Measurements from ENCODE around the gene TMEM106C.

GRCh38 chr12:47946413-47947323, 16.7 kb upstream of the TMEM106C start:
- TF ChIP-seq, protein P1, sequence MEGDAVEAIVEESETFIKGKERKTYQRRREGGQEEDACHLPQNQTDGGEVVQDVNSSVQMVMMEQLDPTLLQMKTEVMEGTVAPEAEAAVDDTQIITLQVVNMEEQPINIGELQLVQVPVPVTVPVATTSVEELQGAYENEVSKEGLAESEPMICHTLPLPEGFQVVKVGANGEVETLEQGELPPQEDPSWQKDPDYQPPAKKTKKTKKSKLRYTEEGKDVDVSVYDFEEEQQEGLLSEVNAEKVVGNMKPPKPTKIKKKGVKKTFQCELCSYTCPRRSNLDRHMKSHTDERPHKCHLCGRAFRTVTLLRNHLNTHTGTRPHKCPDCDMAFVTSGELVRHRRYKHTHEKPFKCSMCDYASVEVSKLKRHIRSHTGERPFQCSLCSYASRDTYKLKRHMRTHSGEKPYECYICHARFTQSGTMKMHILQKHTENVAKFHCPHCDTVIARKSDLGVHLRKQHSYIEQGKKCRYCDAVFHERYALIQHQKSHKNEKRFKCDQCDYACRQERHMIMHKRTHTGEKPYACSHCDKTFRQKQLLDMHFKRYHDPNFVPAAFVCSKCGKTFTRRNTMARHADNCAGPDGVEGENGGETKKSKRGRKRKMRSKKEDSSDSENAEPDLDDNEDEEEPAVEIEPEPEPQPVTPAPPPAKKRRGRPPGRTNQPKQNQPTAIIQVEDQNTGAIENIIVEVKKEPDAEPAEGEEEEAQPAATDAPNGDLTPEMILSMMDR (IDR thresholded peaks at IDR 0.05; ENCODE audit: insufficient read depth, low read depth, low read length): no peak
- no peak for TF ChIP-seq EZH2 (IDR thresholded peaks at IDR 0.05; ENCODE audit: insufficient read depth, low read length)
